ENCODE data around the gene SPO11. TPM values are rescaled to one million over a fixed set of nuclear protein-coding genes. Genes with fewer than 3 reads are reported as not detected.

Gene SPO11
- total and polyA plus RNA-seq, 10 of the 15 experiments (the other 5 are each of a cell fraction or from before 2014, with no cell fraction given), result not detected

GRCh38 chr20:57381596-57382503 lies 52.2 kb downstream of the SPO11 start (continued):
- no peak for TF ChIP-seq TCF3 (IDR thresholded peaks at IDR 0.05; ENCODE audit: borderline replicate concordance, insufficient read depth, low read depth, low read length)
- no peak for TF ChIP-seq MEF2A (IDR thresholded peaks at IDR 0.05; ENCODE audit: insufficient read depth, low read depth, low read length)
- TF ChIP-seq YY1 (IDR thresholded peaks at IDR 0.05; ENCODE audit: low read depth, low read length), result peak; percentile 61; the same call in 1 of the 2 replicates
- peak; percentile 91 to 95 (median 93) for TF ChIP-seq CTCF (IDR thresholded peaks at IDR 0.05 in 2 of 3, conservative IDR thresholded peaks at IDR 0.05 in 1 of 3; ENCODE audit: control insufficient read depth in 2 of 3, extremely low read depth in 1 of 3, insufficient read depth in 1 of 3, low read depth in 3 of 3, low read length in 3 of 3)

GRCh38 chr20:57382516-57382915 lies 52.9 kb downstream of the SPO11 start:
- no peak overlapping the region for H3K4me3 ChIP-seq
- H4K20me1 ChIP-seq (ENCODE audit: control insufficient read depth, insufficient read depth), result no peaks in the 10 kb centered on the region
- POLR2A ChIA-PET, result no interaction called here
- no peak overlapping the region for H2AFZ ChIP-seq (ENCODE audit: control insufficient read depth, low read depth, low read length)
- peaks cover 8 to 12% of the 10 kb centered on the region in 2 experiments for H3K36me3 ChIP-seq (ENCODE audit: control insufficient read depth in 2 of 2, insufficient read depth in 2 of 2, low read length in 1 of 2)
- no peaks in the 10 kb centered on the region for H3K9me3 ChIP-seq (replicated peaks; ENCODE audit: control insufficient read depth, insufficient read depth, low read length)
- in situ Hi-C loops (cut with MboI), result loop anchor here (10.0 to 25.0 kb wide), 2 partner anchors 822 to 1280 kb away; partner anchors contain the start of gene STX16
- 55% methylated on average over 5 of the region's 5 CpGs for WGBS (ENCODE audit: insufficient coverage, insufficient replicate concordance, low lambda C conversion rate, missing lambda C conversion rate)
- RAD21 ChIA-PET (ENCODE audit: unreplicated experiment), result interaction anchor here (1.2 to 2.9 kb wide), 6 partner anchors 10 to 116 kb away, joined by 3 to 18 read pairs (median 10); partner anchors contain the start of gene RBM38
- no peak for DNase-seq (ENCODE audit: low read depth, low spot score)
- FAIRE-seq, result no peak
- BruUV-seq (replicated peaks), result no TSS peak
- no peak overlapping the region for H3K27ac ChIP-seq (ENCODE audit: control insufficient read depth, insufficient read depth)
- H3K27me3 ChIP-seq (replicated peaks in 1 of 2; ENCODE audit: control insufficient read depth in 2 of 2, insufficient read depth in 2 of 2, low read length in 1 of 2), result no peaks in the 10 kb centered on the region
- CTCF ChIA-PET, result interaction anchor here (0.6 to 5.6 kb wide), 12 partner anchors 10 to 116 kb away, joined by 3 to 47 read pairs (median 7); no protein-coding TSS in a partner anchor
- no peak overlapping the region for H3K9ac ChIP-seq (ENCODE audit: control insufficient read depth, insufficient read depth, low read length)
- SMC1A ChIA-PET (ENCODE audit: uncharacterized antibody, unreplicated experiment), result interaction anchor here (0.5 to 7.1 kb wide), 10 partner anchors 8 to 197 kb away, joined by 3 to 48 read pairs (median 6); no protein-coding TSS in a partner anchor
- H3K79me2 ChIP-seq (ENCODE audit: control insufficient read depth, insufficient read depth, low read length), result no peaks in the 10 kb centered on the region
- intact Hi-C loops (cut with micrococcal nuclease; ENCODE audit: unreplicated experiment), result loop anchor here (2.0 kb wide), 1 partner anchor 210 kb away; no protein-coding TSS in a partner anchor
- H3K4me1 ChIP-seq (ENCODE audit: control insufficient read depth, insufficient read depth, low read length), result peaks cover 11% of the 10 kb centered on the region; the same call in 1 of the 2 replicates
- ATAC-seq, result no peak
- no peak overlapping the region for H3K4me2 ChIP-seq (ENCODE audit: control insufficient read depth, insufficient read depth)
- TF ChIP-seq SRF (IDR thresholded peaks at IDR 0.05; ENCODE audit: low read depth in 2 of 2, low read length in 2 of 2) (no peak), RB1 (IDR thresholded peaks at IDR 0.05; ENCODE audit: borderline replicate concordance) (no peak), CREB1 (IDR thresholded peaks at IDR 0.05; ENCODE audit: low read depth) (no peak), HSF1 (IDR thresholded peaks at IDR 0.05; ENCODE audit: low read depth, low read length) (no peak), NKRF (conservative IDR thresholded peaks at IDR 0.05) (no peak), E2F4 (IDR thresholded peaks at IDR 0.05; ENCODE audit: low read depth, low read length) (no peak), NFIC (IDR thresholded peaks at IDR 0.05; ENCODE audit: low read depth, low read length) (no peak), USF2 (IDR thresholded peaks at IDR 0.05; ENCODE audit: borderline replicate concordance, low read depth, low read length) (no peak)

Measured in GM12878 (cell line).